Astrocyte of the hippocampus (primary cell): ENCODE measurements around the gene PDE9A.
"Not testable (repeated sequence)": the region's sequence is repeated elsewhere in the genome, so short reads cannot be mapped to it uniquely, and the experiment has no call there.

Source experiments
- DNase-seq: peaks from one replicate; pipeline ENCODE4 v3.0.0; 2011; ENCODE audit warnings: low read depth, low spot score

Gene PDE9A

GRCh38 chr21:42705346-42705745, 51.9 kb downstream of the PDE9A start:
- DNase-seq: no peak

- no peak for DNase-seq
Observed at GRCh38 chr21:42705746-42706374, 52.4 kb downstream of the PDE9A start.

GRCh38 chr21:42706765-42707164, 53.3 kb downstream of the PDE9A start:
- DNase-seq: no peak

- no peak for DNase-seq
Observed at GRCh38 chr21:42707207-42707830, 53.9 kb downstream of the PDE9A start.

GRCh38 chr21:42708107-42708506, 54.7 kb downstream of the PDE9A start:
- no peak for DNase-seq

GRCh38 chr21:42708916-42709315, 55.5 kb downstream of the PDE9A start:
- not testable (repeated sequence) for DNase-seq

GRCh38 chr21:42711667-42712066, 58.2 kb downstream of the PDE9A start:
- DNase-seq: no peak

GRCh38 chr21:42715427-42715826, 62.0 kb downstream of the PDE9A start:
- not testable (repeated sequence) for DNase-seq

GRCh38 chr21:42716074-42716473, 62.7 kb downstream of the PDE9A start:
- DNase-seq: no peak

GRCh38 chr21:42720484-42720883, 67.1 kb downstream of the PDE9A start:
- DNase-seq: not testable (repeated sequence)

- no peak for DNase-seq
Observed at GRCh38 chr21:42721341-42721824, 68.0 kb downstream of the PDE9A start.

GRCh38 chr21:42722153-42722552, 68.7 kb downstream of the PDE9A start:
- DNase-seq: no peak

GRCh38 chr21:42722808-42723473, 69.5 kb downstream of the PDE9A start:
- no peak for DNase-seq

- DNase-seq: peak; percentile 94
Observed at GRCh38 chr21:42724226-42724920, 71.0 kb downstream of the PDE9A start.

- DNase-seq: no peak
Observed at GRCh38 chr21:42725416-42725930, 72.1 kb downstream of the PDE9A start.

- DNase-seq: no peak
Observed at GRCh38 chr21:42731264-42732032, 78.0 kb downstream of the PDE9A start.

- DNase-seq: peak; percentile 32
Observed at GRCh38 chr21:42732033-42732410, 78.6 kb downstream of the PDE9A start.

- peak; percentile 89 for DNase-seq
Observed at GRCh38 chr21:42733037-42733627, 79.7 kb downstream of the PDE9A start.

- DNase-seq: no peak
Observed at GRCh38 chr21:42733874-42734273, 80.5 kb downstream of the PDE9A start.

GRCh38 chr21:42734323-42734971, 81.0 kb downstream of the PDE9A start:
- no peak for DNase-seq
